Smooth muscle cell (in vitro differentiated cells): ENCODE measurements around the gene SASH1. TPM values are rescaled to one million over a fixed set of nuclear protein-coding genes. Genes with fewer than 3 reads are reported as not detected.

Experiments
- DNase-seq: peaks from one replicate; lab custom pipeline; 2025; ENCODE audit not compliant: unreplicated experiment; lab: John Stamatoyannopoulos, UW
- H2AFZ ChIP-seq: fragments of 200-600 bp; sonication (generic); 2 replicates; pipeline ENCODE4 v1.6.0; 2016; ENCODE audit warnings: antibody characterized with exemption, low read depth, mild to moderate bottlenecking
- H3F3A ChIP-seq: fragments of 200-600 bp; sonication (generic); 2 replicates; pipeline ENCODE4 v1.6.0; 2017; ENCODE audit warnings: antibody characterized with exemption, low read depth
- H3K27ac ChIP-seq: fragments of 200-600 bp; sonication (generic); 2 replicates; pipeline ENCODE4 v1.5.1; 2016; ENCODE audit warnings: low read depth, mild to moderate bottlenecking
- H3K27me3 ChIP-seq: fragments of 200-600 bp; sonication (generic); 2 replicates; pipeline ENCODE4 v1.6.1; 2016; ENCODE audit warnings: low read depth, mild to moderate bottlenecking
- H3K36me3 ChIP-seq: fragments of 200-600 bp; sonication (generic); 2 replicates; pipeline ENCODE4 v1.5.1; 2016; ENCODE audit warnings: low read depth
- H3K4me1 ChIP-seq: fragments of 200-600 bp; sonication (generic); 2 replicates; pipeline ENCODE4 v1.5.1; 2016; ENCODE audit warnings: low read depth
- H3K4me2 ChIP-seq: fragments of 200-600 bp; sonication (generic); 2 replicates; pipeline ENCODE4 v1.6.0; 2016; ENCODE audit warnings: mild to moderate bottlenecking
- H3K4me3 ChIP-seq: fragments of 200-600 bp; sonication (generic); 2 replicates; pipeline ENCODE4 v1.5.1; 2016; ENCODE audit warnings: mild to moderate bottlenecking
- H3K79me2 ChIP-seq: fragments of 200-600 bp; sonication (generic); 2 replicates; pipeline ENCODE4 v1.6.0; 2016; ENCODE audit warnings: low read depth, mild to moderate bottlenecking
- H3K9ac ChIP-seq: fragments of 200-600 bp; sonication (generic); 2 replicates; pipeline ENCODE4 v1.6.0; 2016; ENCODE audit warnings: low read depth
- H3K9me3 ChIP-seq: fragments of 200-600 bp; sonication (generic); replicated peaks from 2 replicates; pipeline ENCODE4 v1.5.1; 2016; ENCODE audit warnings: low read depth
- H4K20me1 ChIP-seq: fragments of 200-600 bp; sonication (generic); 2 replicates; pipeline ENCODE4 v1.6.0; 2016; ENCODE audit warnings: low read depth
- WGBS: methylation state at CpG from one replicate; pipeline ENCODE4 v1.1.7; 2016; ENCODE audit warnings: low lambda C conversion rate; 5-methylcytosine and 5-hydroxymethylcytosine counted together
- polyA plus RNA-seq: library from polyadenylated mRNA; unstranded; fragments of >200 nt; fragmentation: Nextera tagmentation; extraction: Ambion mirVana; gene quantifications from 2 replicates; pipeline ENCODE4 v1.2.1, GENCODE V29; 2016
- total RNA-seq: library from RNA; depleted of rRNA; stranded (reverse); fragments of >200 nt; gene quantifications from 2 replicates; pipeline ENCODE4 v1.2.3, GENCODE V29; 2014
- TF ChIP-seq, protein P1 (sequence below): fragments of 200-600 bp; sonication (generic); IDR thresholded peaks from 2 replicates; pipeline ENCODE4 v1.5.1; 2017; ENCODE audit warnings: borderline replicate concordance, mild to moderate bottlenecking, antibody characterized with exemption; ENCODE audit not compliant: insufficient read depth, poor library complexity, severe bottlenecking

Gene SASH1
- total and polyA plus RNA-seq, 2 experiments from 2014 or later: 12.7 to 16.2 TPM

DNA sequence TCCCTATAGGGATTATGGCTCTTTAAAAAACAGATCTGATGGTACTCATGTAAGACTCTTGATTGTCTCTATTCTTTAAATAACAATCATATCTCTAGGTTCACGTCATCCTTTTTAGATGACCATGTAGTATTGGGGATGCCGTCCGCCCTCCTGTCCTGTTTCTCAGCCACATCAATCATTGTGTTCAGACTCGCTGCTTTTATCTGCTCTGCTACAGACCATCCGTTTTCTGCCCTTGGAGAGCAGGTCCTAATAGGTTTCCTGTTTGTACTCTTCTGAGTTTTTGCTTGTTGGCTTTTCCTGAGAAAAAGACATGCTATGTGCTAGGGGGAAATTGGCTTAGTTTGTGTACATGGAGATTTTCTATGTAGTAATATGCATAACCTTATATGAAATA is 76.8 kb downstream of the SASH1 start:
- TF ChIP-seq, protein P1, sequence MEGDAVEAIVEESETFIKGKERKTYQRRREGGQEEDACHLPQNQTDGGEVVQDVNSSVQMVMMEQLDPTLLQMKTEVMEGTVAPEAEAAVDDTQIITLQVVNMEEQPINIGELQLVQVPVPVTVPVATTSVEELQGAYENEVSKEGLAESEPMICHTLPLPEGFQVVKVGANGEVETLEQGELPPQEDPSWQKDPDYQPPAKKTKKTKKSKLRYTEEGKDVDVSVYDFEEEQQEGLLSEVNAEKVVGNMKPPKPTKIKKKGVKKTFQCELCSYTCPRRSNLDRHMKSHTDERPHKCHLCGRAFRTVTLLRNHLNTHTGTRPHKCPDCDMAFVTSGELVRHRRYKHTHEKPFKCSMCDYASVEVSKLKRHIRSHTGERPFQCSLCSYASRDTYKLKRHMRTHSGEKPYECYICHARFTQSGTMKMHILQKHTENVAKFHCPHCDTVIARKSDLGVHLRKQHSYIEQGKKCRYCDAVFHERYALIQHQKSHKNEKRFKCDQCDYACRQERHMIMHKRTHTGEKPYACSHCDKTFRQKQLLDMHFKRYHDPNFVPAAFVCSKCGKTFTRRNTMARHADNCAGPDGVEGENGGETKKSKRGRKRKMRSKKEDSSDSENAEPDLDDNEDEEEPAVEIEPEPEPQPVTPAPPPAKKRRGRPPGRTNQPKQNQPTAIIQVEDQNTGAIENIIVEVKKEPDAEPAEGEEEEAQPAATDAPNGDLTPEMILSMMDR: no peak
- Histone ChIP-seq H3K4me1 (no peaks in the 10 kb centered on the region), H3K27ac (no peak overlapping the region), H3K4me2 (no peak overlapping the region), H3K36me3 (no peaks in the 10 kb centered on the region), H3K27me3 (no peaks in the 10 kb centered on the region), H3K9ac (no peak overlapping the region), H3K79me2 (peaks cover 9% of the 10 kb centered on the region), H3K9me3 (no peaks in the 10 kb centered on the region), H4K20me1 (peaks cover 15% of the 10 kb centered on the region), H2AFZ (no peak overlapping the region), H3F3A (no peaks in the 10 kb centered on the region), H3K4me3 (no peak overlapping the region)
- WGBS: 74% methylated on average over 5 of the region's 5 CpGs
- no peak for DNase-seq

DNA sequence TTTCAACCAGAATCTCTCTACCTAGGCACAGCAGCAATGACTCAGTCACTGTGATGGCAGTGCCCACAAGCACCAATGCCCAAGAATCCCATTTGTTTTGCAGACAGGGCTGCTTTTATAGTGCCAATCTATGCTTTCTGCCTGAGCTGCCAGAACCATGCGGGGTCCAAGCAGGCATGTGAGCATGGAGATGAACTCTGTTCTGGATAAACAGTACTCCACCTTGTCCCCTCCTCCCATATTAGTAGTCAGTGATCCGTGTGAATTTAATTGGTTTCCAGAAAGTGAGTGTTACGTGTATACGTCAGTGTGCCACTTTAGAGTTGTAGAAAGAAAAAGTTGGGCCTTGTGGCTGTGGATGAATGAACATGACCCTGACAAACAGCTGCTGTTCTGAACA is 79.4 kb downstream of the SASH1 start:
- Histone ChIP-seq H2AFZ (no peak overlapping the region), H3K4me1 (no peaks in the 10 kb centered on the region), H3K9me3 (no peaks in the 10 kb centered on the region), H3K36me3 (no peaks in the 10 kb centered on the region), H3K9ac (no peak overlapping the region), H3K4me2 (no peak overlapping the region), H3F3A (no peaks in the 10 kb centered on the region), H3K27ac (no peak overlapping the region), H3K4me3 (no peak overlapping the region), H3K79me2 (peaks cover 9% of the 10 kb centered on the region), H3K27me3 (no peaks in the 10 kb centered on the region), H4K20me1 (peaks cover 5% of the 10 kb centered on the region)
- WGBS: 97% methylated on average over 4 of the region's 4 CpGs
- no peak for DNase-seq
- TF ChIP-seq, protein P1: no peak

DNA sequence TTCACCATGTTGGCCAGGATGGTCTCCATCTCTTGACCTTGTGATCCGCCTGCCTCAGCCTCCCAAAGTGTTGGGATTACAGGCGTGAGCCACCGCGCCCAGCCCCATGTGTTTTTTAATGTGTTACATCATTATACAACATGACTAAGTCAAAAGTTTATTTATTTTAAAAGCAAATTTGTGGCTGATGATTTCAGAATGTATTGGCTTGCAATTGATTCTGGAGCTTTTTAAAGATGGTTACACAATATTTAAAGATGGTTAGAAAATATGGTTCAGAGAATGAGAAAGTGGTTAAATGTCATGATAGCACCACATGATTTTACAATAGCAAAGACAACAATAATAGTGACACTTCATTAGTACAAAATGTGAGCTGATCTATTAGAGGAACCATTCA is 80.5 kb downstream of the SASH1 start:
- no peak overlapping the region for H3K4me3 ChIP-seq
- peaks cover 9% of the 10 kb centered on the region for H3K79me2 ChIP-seq
- no peak for DNase-seq
- H3K4me1 ChIP-seq: no peaks in the 10 kb centered on the region
- H3F3A ChIP-seq: no peaks in the 10 kb centered on the region
- no peak overlapping the region for H3K27ac ChIP-seq
- no peaks in the 10 kb centered on the region for H3K36me3 ChIP-seq
- no peak overlapping the region for H2AFZ ChIP-seq
- H3K27me3 ChIP-seq: no peaks in the 10 kb centered on the region
- WGBS: 98% methylated on average over 4 of the region's 4 CpGs
- TF ChIP-seq, protein P1: no peak
- no peak overlapping the region for H3K4me2 ChIP-seq
- peaks cover 5% of the 10 kb centered on the region for H4K20me1 ChIP-seq
- H3K9ac ChIP-seq: no peak overlapping the region
- H3K9me3 ChIP-seq: no peaks in the 10 kb centered on the region

DNA sequence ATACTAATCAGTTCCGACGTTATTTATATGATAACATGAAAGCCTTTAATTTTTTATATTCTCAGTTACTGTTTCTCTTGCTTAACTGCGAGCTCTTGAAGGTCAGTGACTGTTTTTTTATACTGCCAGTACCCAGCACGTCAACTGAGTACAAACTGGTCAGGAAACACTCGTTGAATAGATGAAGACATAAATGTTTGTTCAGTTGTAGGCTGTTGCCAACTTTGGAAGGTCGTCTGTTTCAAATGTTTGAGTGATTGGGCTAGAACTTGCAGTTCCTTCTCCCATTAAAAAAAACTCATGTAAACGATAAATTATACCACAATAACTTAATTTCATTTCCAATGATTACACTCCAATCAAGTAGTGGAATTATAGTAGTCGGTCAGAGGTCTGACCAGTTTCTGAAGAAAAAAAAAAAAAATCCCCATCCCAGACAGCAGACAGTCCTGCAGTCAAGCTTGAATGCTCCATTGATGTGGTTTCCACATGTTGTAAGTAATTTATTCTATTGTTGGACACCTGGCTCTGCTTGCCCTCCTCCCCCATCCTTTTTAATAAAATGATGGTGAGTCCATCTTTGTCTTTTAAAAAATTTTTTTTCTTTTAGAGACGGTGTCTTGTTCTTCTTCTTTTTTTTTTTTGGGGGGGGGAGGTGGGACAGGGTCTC is 81.1 kb downstream of the SASH1 start:
- H2AFZ ChIP-seq: no peak overlapping the region
- no peak overlapping the region for H3K4me3 ChIP-seq
- DNase-seq: no peak
- no peaks in the 10 kb centered on the region for H3K36me3 ChIP-seq
- H3K27ac ChIP-seq: no peak overlapping the region
- TF ChIP-seq, protein P1: no peak
- peaks cover 5% of the 10 kb centered on the region for H4K20me1 ChIP-seq
- no peaks in the 10 kb centered on the region for H3K4me1 ChIP-seq
- WGBS: 86% methylated on average over 9 of the region's 9 CpGs
- H3K4me2 ChIP-seq: no peak overlapping the region
- H3K79me2 ChIP-seq: peaks cover 9% of the 10 kb centered on the region
- H3K27me3 ChIP-seq: no peaks in the 10 kb centered on the region
- H3F3A ChIP-seq: no peaks in the 10 kb centered on the region
- no peaks in the 10 kb centered on the region for H3K9me3 ChIP-seq
- no peak overlapping the region for H3K9ac ChIP-seq
